PC-3 (cell line): ENCODE data around the gene PPFIBP1. TPM values are rescaled to one million over a fixed set of nuclear protein-coding genes. Genes with fewer than 3 reads are reported as not detected.

Source experiments
- ATAC-seq: fragments of 200-7000 bp; cut with Tn5 transposase; 2 replicates; pipeline ENCODE4 v1.9.1; 2020; ENCODE audit warnings: mild to moderate bottlenecking, moderate library complexity
- BruUV-seq: library from RNA; stranded (reverse); fragments of 400-500 nt; replicated peaks from 2 replicates; lab custom pipeline; 2021; lab: Mats Ljungman, UMichigan
- CTCF ChIA-PET: fragments of 300-600 bp; sonication (Branson Sonifier 250); formaldehyde crosslinking; loops from one replicate; lab custom pipeline; 2022; ENCODE audit warnings: antibody characterized with exemption; lab: Charles Lee
- POLR2A ChIA-PET: fragments of 300-600 bp; sonication (Branson Sonifier 250); formaldehyde crosslinking; loops from one replicate; lab custom pipeline; 2022; ENCODE audit warnings: antibody characterized with exemption; ENCODE audit not compliant: unreplicated experiment; lab: Charles Lee
- DNase-seq: peaks from one replicate; pipeline ENCODE4 v3.0.0-alpha.2; 2015
- H2AFZ ChIP-seq: fragments of 300-600 bp; sonication (generic); 2 replicates; pipeline ENCODE4 v1.6.0; 2016; ENCODE audit warnings: antibody characterized with exemption, low read length
- H3F3A ChIP-seq: fragments of 300-600 bp; sonication (generic); one replicate; pipeline ENCODE4 v1.6.0; 2017; ENCODE audit warnings: antibody characterized with exemption, low read length, control low read depth, mild to moderate bottlenecking; ENCODE audit not compliant: unreplicated experiment
- H3K27ac ChIP-seq: fragments of 300-600 bp; sonication (generic); 2 replicates; pipeline ENCODE4 v1.5.1; 2016; ENCODE audit warnings: mild to moderate bottlenecking, low read length
- H3K27me3 ChIP-seq: fragments of 300-600 bp; sonication (generic); 2 replicates; pipeline ENCODE4 v1.6.1; 2016; ENCODE audit warnings: low read length, mixed read lengths
- H3K36me3 ChIP-seq: fragments of 300-600 bp; sonication (generic); 2 replicates; pipeline ENCODE4 v1.6.1; 2016; ENCODE audit warnings: low read depth, mixed run types, low read length, mixed read lengths
- H3K4me1 ChIP-seq: fragments of 300-600 bp; sonication (generic); 2 replicates; pipeline ENCODE4 v1.5.1; 2016; ENCODE audit warnings: low read length; ENCODE audit not compliant: insufficient read depth
- H3K4me2 ChIP-seq: fragments of 300-600 bp; sonication (generic); 2 replicates; pipeline ENCODE4 v1.6.0; 2016; ENCODE audit warnings: low read length
- H3K4me3 ChIP-seq: fragments of 300-600 bp; sonication (generic); 2 replicates; pipeline ENCODE4 v1.5.1; 2016; ENCODE audit warnings: mild to moderate bottlenecking, low read length, mixed read lengths
- H3K79me2 ChIP-seq: fragments of 300-600 bp; sonication (generic); 2 replicates; pipeline ENCODE4 v1.6.1; 2017; ENCODE audit warnings: low read length, mixed read lengths
- H3K9ac ChIP-seq: fragments of 300-600 bp; sonication (generic); 2 replicates; pipeline ENCODE4 v1.6.0; 2016; ENCODE audit warnings: mild to moderate bottlenecking, low read length
- H3K9me2 ChIP-seq: fragments of 300-600 bp; sonication (generic); replicated peaks from 2 replicates; pipeline ENCODE4 v1.6.1; 2016; ENCODE audit warnings: mixed run types, low read length, mixed read lengths
- H3K9me3 ChIP-seq: fragments of 300-600 bp; sonication (generic); 2 replicates; pipeline ENCODE4 v1.6.1; 2016; ENCODE audit warnings: low read length, mixed read lengths
- H4K20me1 ChIP-seq: fragments of 300-600 bp; sonication (generic); 2 replicates; pipeline ENCODE4 v1.6.1; 2016; ENCODE audit warnings: low read length, mixed read lengths
- EZH2 ChIP-seq: fragments of 300-600 bp; sonication (generic); IDR thresholded peaks from one replicate; pipeline ENCODE4 v1.6.1; 2017; ENCODE audit warnings: antibody characterized with exemption, mild to moderate bottlenecking, low read length; ENCODE audit not compliant: unreplicated experiment
- EZH2phosphoT487 ChIP-seq: fragments of 300-600 bp; sonication (generic); IDR thresholded peaks from 2 replicates; pipeline ENCODE4 v1.6.1; 2018; ENCODE audit warnings: mild to moderate bottlenecking, antibody characterized with exemption, low read length, borderline replicate concordance
- intact Hi-C: fragments of 100-400 bp; cut with micrococcal nuclease; formaldehyde crosslinking; loops from 2 replicates; pipeline ENCODE4 v1.9.0; 2023
- total RNA-seq: library from RNA; depleted of rRNA; stranded (reverse); fragments of >200 nt; gene quantifications from 2 replicates; pipeline ENCODE4 v1.2.3, GENCODE V29; 2014
- TF ChIP-seq, protein P1 (sequence below): fragments of 300-600 bp; sonication (generic); conservative IDR thresholded peaks from 2 replicates; pipeline ENCODE4 v1.5.1; 2017; ENCODE audit warnings: antibody characterized with exemption, low read depth, mild to moderate bottlenecking, low read length

PPFIBP1 gene
- total RNA-seq, 1 experiment from 2014 or later = 56.9 TPM

DNA sequence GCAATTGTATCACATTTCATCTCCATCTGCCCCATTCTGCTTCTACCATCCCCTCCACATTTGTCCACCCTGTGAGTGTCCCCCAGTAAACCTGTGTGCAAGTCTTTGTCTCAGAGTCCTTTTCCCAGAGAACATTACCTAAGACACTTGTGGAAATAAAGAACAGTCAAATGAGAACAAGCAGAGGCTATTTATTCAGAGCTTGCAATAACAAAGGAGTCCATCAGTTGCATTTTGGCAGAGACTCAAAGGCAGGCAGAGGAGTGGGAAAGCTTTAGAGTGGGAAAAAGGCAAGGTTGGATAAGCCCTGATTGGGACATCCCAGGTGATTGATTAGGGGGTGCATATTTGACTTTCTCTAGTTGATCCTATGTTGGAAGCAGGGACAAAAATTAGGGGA lies 18.2 kb upstream of the PPFIBP1 start:
- no peaks in the 10 kb centered on the region for H3K27me3 ChIP-seq
- H4K20me1 ChIP-seq = no peaks in the 10 kb centered on the region
- DNase-seq = no peak
- TF ChIP-seq EZH2 (no peak), EZH2phosphoT487 (no peak)
- TF ChIP-seq, protein P1, sequence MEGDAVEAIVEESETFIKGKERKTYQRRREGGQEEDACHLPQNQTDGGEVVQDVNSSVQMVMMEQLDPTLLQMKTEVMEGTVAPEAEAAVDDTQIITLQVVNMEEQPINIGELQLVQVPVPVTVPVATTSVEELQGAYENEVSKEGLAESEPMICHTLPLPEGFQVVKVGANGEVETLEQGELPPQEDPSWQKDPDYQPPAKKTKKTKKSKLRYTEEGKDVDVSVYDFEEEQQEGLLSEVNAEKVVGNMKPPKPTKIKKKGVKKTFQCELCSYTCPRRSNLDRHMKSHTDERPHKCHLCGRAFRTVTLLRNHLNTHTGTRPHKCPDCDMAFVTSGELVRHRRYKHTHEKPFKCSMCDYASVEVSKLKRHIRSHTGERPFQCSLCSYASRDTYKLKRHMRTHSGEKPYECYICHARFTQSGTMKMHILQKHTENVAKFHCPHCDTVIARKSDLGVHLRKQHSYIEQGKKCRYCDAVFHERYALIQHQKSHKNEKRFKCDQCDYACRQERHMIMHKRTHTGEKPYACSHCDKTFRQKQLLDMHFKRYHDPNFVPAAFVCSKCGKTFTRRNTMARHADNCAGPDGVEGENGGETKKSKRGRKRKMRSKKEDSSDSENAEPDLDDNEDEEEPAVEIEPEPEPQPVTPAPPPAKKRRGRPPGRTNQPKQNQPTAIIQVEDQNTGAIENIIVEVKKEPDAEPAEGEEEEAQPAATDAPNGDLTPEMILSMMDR = no peak
- H3K4me3 ChIP-seq = no peak overlapping the region
- CTCF ChIA-PET = no interaction called here
- H3F3A ChIP-seq = no peaks in the 10 kb centered on the region
- H3K36me3 ChIP-seq = no peaks in the 10 kb centered on the region
- H2AFZ ChIP-seq = no peak overlapping the region
- no peak overlapping the region for H3K9ac ChIP-seq
- BruUV-seq = no TSS peak
- H3K79me2 ChIP-seq = no peaks in the 10 kb centered on the region
- no peaks in the 10 kb centered on the region for H3K4me1 ChIP-seq
- H3K4me2 ChIP-seq = no peak overlapping the region
- POLR2A ChIA-PET = no interaction called here
- H3K9me2 ChIP-seq = no peaks in the 10 kb centered on the region
- no peak overlapping the region for H3K27ac ChIP-seq
- H3K9me3 ChIP-seq = no peaks in the 10 kb centered on the region
- intact Hi-C loops = no loop called here
- ATAC-seq = no peak

GRCh38 chr12:27506645-27507189 lies 17.3 kb upstream of the PPFIBP1 start:
- H4K20me1 ChIP-seq = no peaks in the 10 kb centered on the region
- H3K4me3 ChIP-seq = no peak overlapping the region
- ATAC-seq (no peak), DNase-seq (no peak)
- H3K9me2 ChIP-seq = no peaks in the 10 kb centered on the region
- H3K79me2 ChIP-seq = no peaks in the 10 kb centered on the region
- H3K9me3 ChIP-seq = no peaks in the 10 kb centered on the region
- no peak overlapping the region for H2AFZ ChIP-seq
- H3K36me3 ChIP-seq = no peaks in the 10 kb centered on the region
- POLR2A ChIA-PET = no interaction called here
- no peaks in the 10 kb centered on the region for H3K27me3 ChIP-seq
- BruUV-seq = no TSS peak
- H3K27ac ChIP-seq = no peak overlapping the region
- TF ChIP-seq EZH2 (no peak), EZH2phosphoT487 (no peak)
- TF ChIP-seq, protein P1 = no peak
- H3K4me2 ChIP-seq = no peak overlapping the region
- no peak overlapping the region for H3K9ac ChIP-seq
- H3F3A ChIP-seq = no peaks in the 10 kb centered on the region
- intact Hi-C loops = no loop called here
- CTCF ChIA-PET = no interaction called here
- H3K4me1 ChIP-seq = no peaks in the 10 kb centered on the region

GRCh38 chr12:27508736-27509431 lies 15.1 kb upstream of the PPFIBP1 start:
- Histone ChIP-seq H3K27ac (no peak overlapping the region), H3K36me3 (no peaks in the 10 kb centered on the region), H3K9me3 (no peaks in the 10 kb centered on the region), H3F3A (no peaks in the 10 kb centered on the region), H3K4me2 (no peak overlapping the region), H3K79me2 (no peaks in the 10 kb centered on the region), H2AFZ (no peak overlapping the region), H4K20me1 (no peaks in the 10 kb centered on the region), H3K4me1 (no peaks in the 10 kb centered on the region), H3K27me3 (no peaks in the 10 kb centered on the region), H3K4me3 (no peak overlapping the region), H3K9me2 (no peaks in the 10 kb centered on the region), H3K9ac (no peak overlapping the region)
- intact Hi-C loops = no loop called here
- ChIA-PET POLR2A (no interaction called here), CTCF (no interaction called here)
- ATAC-seq = no peak
- no TSS peak for BruUV-seq
- DNase-seq = no peak
- TF ChIP-seq EZH2 (no peak), EZH2phosphoT487 (no peak)
- TF ChIP-seq, protein P1 = no peak
